Measurements from ENCODE around the gene CCDC134.

DNA sequence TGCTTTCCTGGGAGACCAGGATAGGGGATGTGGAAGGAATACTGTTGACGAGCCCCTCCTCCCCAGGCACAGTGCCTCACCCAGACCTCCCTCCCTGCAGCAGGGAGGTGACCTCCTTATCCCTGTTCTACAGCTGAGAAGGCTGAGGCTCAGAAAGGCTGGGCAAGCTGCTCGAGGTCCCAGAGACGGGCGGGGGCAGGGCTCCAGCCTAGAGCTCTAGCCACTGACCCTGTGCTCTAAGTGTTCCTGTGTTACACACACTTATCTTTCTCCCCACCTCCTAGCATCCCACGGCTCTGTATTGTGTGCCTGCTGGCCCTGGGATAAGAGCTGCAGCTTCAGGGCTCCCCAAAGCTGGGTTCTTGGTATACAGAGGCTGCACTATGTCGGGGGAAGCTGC, 7.9 kb downstream of the CCDC134 start:
- TF ChIP-seq CTCF (IDR thresholded peaks at IDR 0.05; ENCODE audit: control extremely low read depth in 1 of 3, insufficient read depth in 1 of 3, low read depth in 1 of 3, low read length in 3 of 3) (no peak), TAF1 (IDR thresholded peaks at IDR 0.05; ENCODE audit: low read depth, low read length) (no peak), SIN3A (conservative IDR thresholded peaks at IDR 0.05 in 1 of 2, IDR thresholded peaks at IDR 0.05 in 1 of 2; ENCODE audit: low read depth in 1 of 2, low read length in 2 of 2) (no peak), PHF8 (conservative IDR thresholded peaks at IDR 0.05; ENCODE audit: low read depth, low read length) (no peak), HDAC6 (IDR thresholded peaks at IDR 0.05; ENCODE audit: low read depth, low read length) (no peak), YY1 (IDR thresholded peaks at IDR 0.05; ENCODE audit: low read depth, low read length) (no peak)

All from H1 (cell line).